Suprapubic skin (tissue), 4 donors: ENCODE measurements around the gene TYSND1.

Experiments
- EP300 ChIP-seq: sonication (generic); formaldehyde crosslinking; IDR thresholded peaks from one replicate; pipeline ENCODE4 v1.6.1; 2017; ENCODE audit warnings: antibody characterized with exemption
- POLR2A ChIP-seq, 2 donors: fragments of 450-650 bp; IDR thresholded peaks; one replicate each; pipeline ENCODE4 v1.6.1; 2017; ENCODE audit warnings: antibody characterized with exemption in 2 of 2, mild to moderate bottlenecking in 2 of 2, moderate library complexity in 2 of 2
- POLR2AphosphoS5 ChIP-seq, 3 donors: sonication (generic); formaldehyde crosslinking; IDR thresholded peaks; one replicate each; pipeline ENCODE4 v1.6.1; 2017; ENCODE audit warnings: antibody characterized with exemption in 3 of 3

DNA sequence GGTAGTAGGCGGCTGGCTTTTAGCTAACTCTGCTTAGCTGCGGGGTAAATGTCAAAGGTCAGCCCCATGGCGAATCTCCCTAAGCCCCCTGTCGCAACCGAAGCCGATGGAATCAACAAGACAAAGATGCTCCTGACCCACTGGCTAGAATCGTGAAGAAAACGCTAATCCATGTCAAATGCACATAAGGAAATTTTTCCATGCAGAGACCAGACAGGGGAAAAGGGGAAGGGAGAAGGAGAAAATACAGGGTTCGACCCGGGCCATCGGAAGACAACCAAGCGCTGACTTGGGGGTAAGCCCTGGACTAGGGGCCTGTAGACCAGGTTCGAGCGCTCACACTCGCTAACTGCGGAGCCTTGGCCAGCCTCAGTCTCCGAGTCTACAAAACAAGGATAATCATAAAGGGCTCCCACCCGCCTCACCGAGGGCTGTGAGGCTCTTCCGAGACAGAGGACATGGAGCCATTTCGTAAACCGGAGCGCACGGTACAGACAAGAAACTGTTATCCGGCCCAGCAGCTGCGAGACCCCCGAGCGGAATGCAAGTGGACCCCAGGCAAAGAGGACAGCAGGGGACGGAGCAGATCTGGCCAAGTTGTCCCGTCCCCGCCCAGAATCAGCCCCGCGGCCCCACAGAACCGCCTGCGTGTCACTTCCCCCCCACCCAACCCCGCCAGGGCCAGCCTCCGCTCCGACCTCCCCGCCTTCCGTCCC is 23.3 kb upstream of the TYSND1 start:
- TF ChIP-seq EP300: no peak
- no peak for TF ChIP-seq POLR2AphosphoS5 (IDR thresholded peaks at IDR 0.05)
- TF ChIP-seq POLR2A (IDR thresholded peaks at IDR 0.05): no peak
